Measurements from ENCODE around the gene OR52N1.

The OR52N1 gene

GRCh38 chr11:5803982-5804381, 12.9 kb upstream of the OR52N1 start:
- no peaks in the 10 kb centered on the region for H3K4me1 ChIP-seq (ENCODE audit: insufficient read depth, low read length)
- H3K9me3 ChIP-seq (ENCODE audit: insufficient read depth, low read depth, low read length) = peaks cover 10% of the 10 kb centered on the region
- no peak overlapping the region for H3K27ac ChIP-seq (ENCODE audit: low read depth, low read length)
- no peaks in the 10 kb centered on the region for H3K27me3 ChIP-seq (ENCODE audit: insufficient read depth, low read length)
- no peak overlapping the region for H3K4me3 ChIP-seq (ENCODE audit: low read length)
- no peaks in the 10 kb centered on the region for H3K36me3 ChIP-seq (ENCODE audit: insufficient read depth, low read length)
- H3K9ac ChIP-seq (ENCODE audit: low read depth, low read length) = no peak overlapping the region
- 78% methylated on average over 5 of the region's 5 CpGs for WGBS

- H3K36me3 ChIP-seq (ENCODE audit: insufficient read depth, low read length) = no peaks in the 10 kb centered on the region
- no peak overlapping the region for H3K9ac ChIP-seq (ENCODE audit: low read depth, low read length)
- H3K27ac ChIP-seq (ENCODE audit: low read depth, low read length) = no peak overlapping the region
- no peaks in the 10 kb centered on the region for H3K27me3 ChIP-seq (ENCODE audit: insufficient read depth, low read length)
- WGBS = 89% methylated on average over 6 of the region's 6 CpGs
- no peaks in the 10 kb centered on the region for H3K4me1 ChIP-seq (ENCODE audit: insufficient read depth, low read length)
- no peak overlapping the region for H3K4me3 ChIP-seq (ENCODE audit: low read length)
- H3K9me3 ChIP-seq (ENCODE audit: insufficient read depth, low read depth, low read length) = no peaks in the 10 kb centered on the region
These were observed 5.5 kb upstream of the OR52N1 start for GRCh38 chr11:5796541-5796940.

GRCh38 chr11:5783255-5783654, 7.8 kb downstream of the OR52N1 start, which contains the start of gene OR52N5:
Gene OR52N5 (minus strand): TSS chr11:5783355. CDS start chr11:5778634, 4,721 bp downstream.
- Histone ChIP-seq H3K27ac (ENCODE audit: low read depth, low read length) (no peak within 1 kb of the TSS), H3K9ac (ENCODE audit: low read depth, low read length) (no peak within 1 kb of the TSS), H3K4me3 (ENCODE audit: low read length) (no peak within 1 kb of the TSS), H3K27me3 (ENCODE audit: insufficient read depth, low read length) (no peaks in the 10 kb centered on the region), H3K9me3 (ENCODE audit: insufficient read depth, low read depth, low read length) (no peaks in the 10 kb centered on the region), H3K36me3 (ENCODE audit: insufficient read depth, low read length) (no peaks in the 10 kb centered on the region), H3K4me1 (ENCODE audit: insufficient read depth, low read length) (no peaks in the 10 kb centered on the region)
- WGBS = no CpG with 5 or more reads among the region's 4 CpGs

- no peaks in the 10 kb centered on the region for H3K4me1 ChIP-seq (ENCODE audit: insufficient read depth, low read length)
- no peaks in the 10 kb centered on the region for H3K36me3 ChIP-seq (ENCODE audit: insufficient read depth, low read length)
- no CpG with 5 or more reads among the region's 1 CpG for WGBS
- H3K4me3 ChIP-seq (ENCODE audit: low read length) = no peak overlapping the region
- no peak overlapping the region for H3K27ac ChIP-seq (ENCODE audit: low read depth, low read length)
- no peak overlapping the region for H3K9ac ChIP-seq (ENCODE audit: low read depth, low read length)
- no peaks in the 10 kb centered on the region for H3K9me3 ChIP-seq (ENCODE audit: insufficient read depth, low read depth, low read length)
- H3K27me3 ChIP-seq (ENCODE audit: insufficient read depth, low read length) = no peaks in the 10 kb centered on the region
These were observed 24.0 kb downstream of the OR52N1 start for GRCh38 chr11:5767056-5767455.

GRCh38 chr11:5753943-5754342, 37.1 kb downstream of the OR52N1 start, which contains the start of gene OR52N4:
Gene OR52N4 (plus strand): TSS chr11:5754243. CDS start chr11:5754741, 498 bp downstream.
- no peak within 1 kb of the TSS for H3K9ac ChIP-seq (ENCODE audit: low read depth, low read length)
- WGBS = 100% methylated on average over 1 of the region's 1 CpG
- no peaks in the 10 kb centered on the region for H3K27me3 ChIP-seq (ENCODE audit: insufficient read depth, low read length)
- H3K27ac ChIP-seq (ENCODE audit: low read depth, low read length) = no peak within 1 kb of the TSS
- H3K36me3 ChIP-seq (ENCODE audit: insufficient read depth, low read length) = no peaks in the 10 kb centered on the region
- no peaks in the 10 kb centered on the region for H3K4me1 ChIP-seq (ENCODE audit: insufficient read depth, low read length)
- H3K9me3 ChIP-seq (ENCODE audit: insufficient read depth, low read depth, low read length) = no peaks in the 10 kb centered on the region
- H3K4me3 ChIP-seq (ENCODE audit: low read length) = no peak within 1 kb of the TSS

- Histone ChIP-seq H3K27ac (ENCODE audit: low read depth, low read length) (no peak overlapping the region), H3K36me3 (ENCODE audit: insufficient read depth, low read length) (no peaks in the 10 kb centered on the region), H3K9ac (ENCODE audit: low read depth, low read length) (no peak overlapping the region), H3K27me3 (ENCODE audit: insufficient read depth, low read length) (no peaks in the 10 kb centered on the region), H3K4me3 (ENCODE audit: low read length) (no peak overlapping the region), H3K9me3 (ENCODE audit: insufficient read depth, low read depth, low read length) (no peaks in the 10 kb centered on the region), H3K4me1 (ENCODE audit: insufficient read depth, low read length) (no peaks in the 10 kb centered on the region)
- 100% methylated on average over 2 of the region's 3 CpGs for WGBS
These were observed 41.2 kb downstream of the OR52N1 start for GRCh38 chr11:5749836-5750235.

- no peaks in the 10 kb centered on the region for H3K36me3 ChIP-seq (ENCODE audit: insufficient read depth, low read length)
- H3K27me3 ChIP-seq (ENCODE audit: insufficient read depth, low read length) = no peaks in the 10 kb centered on the region
- no peaks in the 10 kb centered on the region for H3K9me3 ChIP-seq (ENCODE audit: insufficient read depth, low read depth, low read length)
- no peaks in the 10 kb centered on the region for H3K4me1 ChIP-seq (ENCODE audit: insufficient read depth, low read length)
- no peak overlapping the region for H3K9ac ChIP-seq (ENCODE audit: low read depth, low read length)
- no peak overlapping the region for H3K4me3 ChIP-seq (ENCODE audit: low read length)
- no peak overlapping the region for H3K27ac ChIP-seq (ENCODE audit: low read depth, low read length)
- WGBS = 91% methylated on average over 2 of the region's 3 CpGs
These were observed 44.5 kb downstream of the OR52N1 start for GRCh38 chr11:5746614-5747013.

GRCh38 chr11:5738431-5738830, 52.6 kb downstream of the OR52N1 start:
- no peak overlapping the region for H3K9ac ChIP-seq (ENCODE audit: low read depth, low read length)
- H3K36me3 ChIP-seq (ENCODE audit: insufficient read depth, low read length) = no peaks in the 10 kb centered on the region
- WGBS = no CpG with 5 or more reads among the region's 1 CpG
- no peaks in the 10 kb centered on the region for H3K27me3 ChIP-seq (ENCODE audit: insufficient read depth, low read length)
- no peaks in the 10 kb centered on the region for H3K4me1 ChIP-seq (ENCODE audit: insufficient read depth, low read length)
- no peak overlapping the region for H3K27ac ChIP-seq (ENCODE audit: low read depth, low read length)
- no peak overlapping the region for H3K4me3 ChIP-seq (ENCODE audit: low read length)
- no peaks in the 10 kb centered on the region for H3K9me3 ChIP-seq (ENCODE audit: insufficient read depth, low read depth, low read length)

GRCh38 chr11:5737670-5738392, 53.2 kb downstream of the OR52N1 start:
- Histone ChIP-seq H3K9me3 (ENCODE audit: insufficient read depth, low read depth, low read length) (no peaks in the 10 kb centered on the region), H3K27me3 (ENCODE audit: insufficient read depth, low read length) (no peaks in the 10 kb centered on the region), H3K27ac (ENCODE audit: low read depth, low read length) (no peak overlapping the region), H3K4me1 (ENCODE audit: insufficient read depth, low read length) (no peaks in the 10 kb centered on the region), H3K4me3 (ENCODE audit: low read length) (no peak overlapping the region), H3K9ac (ENCODE audit: low read depth, low read length) (no peak overlapping the region), H3K36me3 (ENCODE audit: insufficient read depth, low read length) (no peaks in the 10 kb centered on the region)
- 90% methylated on average over 6 of the region's 6 CpGs for WGBS

- H3K27ac ChIP-seq (ENCODE audit: low read depth, low read length) = no peak overlapping the region
These were observed 54.0 kb downstream of the OR52N1 start for GRCh38 chr11:5737091-5737490.

More at GRCh38 chr11:5737091-5737490, 54.0 kb downstream of the OR52N1 start:
- no peaks in the 10 kb centered on the region for H3K36me3 ChIP-seq (ENCODE audit: insufficient read depth, low read length)
- no peak overlapping the region for H3K9ac ChIP-seq (ENCODE audit: low read depth, low read length)
- H3K9me3 ChIP-seq (ENCODE audit: insufficient read depth, low read depth, low read length) = no peaks in the 10 kb centered on the region
- no peaks in the 10 kb centered on the region for H3K4me1 ChIP-seq (ENCODE audit: insufficient read depth, low read length)
- no peak overlapping the region for H3K4me3 ChIP-seq (ENCODE audit: low read length)
- H3K27me3 ChIP-seq (ENCODE audit: insufficient read depth, low read length) = no peaks in the 10 kb centered on the region

All from HUES64 (cell line).